CD14-positive monocyte (primary cell): Measurements from ENCODE around the gene OSBPL9. TPM values are rescaled to one million over a fixed set of nuclear protein-coding genes. Genes with fewer than 3 reads are reported as not detected.

ENCODE experiments used
- DNase-seq, 3 donors: peaks; one replicate each; pipeline ENCODE4 v3.0.0-alpha.2; 2011 to 2022
- H2AFZ ChIP-seq: 2 replicates; pipeline ENCODE4 v1.6.0; 2012; ENCODE audit warnings: mild to moderate bottlenecking, low read depth, low read length, inconsistent platforms; ENCODE audit not compliant: insufficient read depth, poor library complexity, severe bottlenecking
- H3K27ac ChIP-seq, 2 donors: 1 replicate in 1 of 2; 2 replicates in 1 of 2; pipeline ENCODE4 v1.5.1; 2012 to 2013; ENCODE audit warnings: low read length in 2 of 2, control low read depth in 1 of 2, inconsistent platforms in 1 of 2, low read depth in 1 of 2, mild to moderate bottlenecking in 1 of 2
- H3K27me3 ChIP-seq, 2 donors: one replicate each; pipeline versions ENCODE4 v1.6.0 to v1.6.1; 2011 to 2013; ENCODE audit warnings: low read length in 2 of 2; ENCODE audit not compliant: control insufficient read depth in 2 of 2, insufficient read depth in 2 of 2
- H3K36me3 ChIP-seq, 2 donors: replicated peaks in 1 of 2; 1 replicate in 1 of 2; 2 replicates in 1 of 2; pipeline versions ENCODE4 v1.5.1 to v1.6.1; 2012 to 2013; ENCODE audit warnings: low read length in 2 of 2, control low read depth in 1 of 2, inconsistent platforms in 1 of 2, mild to moderate bottlenecking in 1 of 2; ENCODE audit not compliant: insufficient read depth in 2 of 2, control insufficient read depth in 1 of 2
- H3K4me1 ChIP-seq, 2 donors: 1 replicate in 1 of 2; 2 replicates in 1 of 2; pipeline versions ENCODE4 v1.5.1 to v1.6.1; 2012 to 2013; ENCODE audit warnings: low read length in 2 of 2, control low read depth in 1 of 2, inconsistent platforms in 1 of 2, mild to moderate bottlenecking in 1 of 2, moderate library complexity in 1 of 2; ENCODE audit not compliant: insufficient read depth in 2 of 2, control insufficient read depth in 1 of 2
- H3K4me2 ChIP-seq: replicated peaks from 2 replicates; pipeline ENCODE3; 2012; ENCODE audit warnings: low read length, moderate library complexity, mild to moderate bottlenecking; ENCODE audit not compliant: poor library complexity, severe bottlenecking; ENCODE audit errors: extremely low read depth
- H3K4me3 ChIP-seq, 3 experiments: fragments of 200-600 bp in 1 of 3; sonication (generic) in 1 of 3; replicated peaks in 1 of 3; 1 replicate in 2 of 3; 2 replicates in 1 of 3; pipeline ENCODE4 v1.5.1; 2011 to 2013; ENCODE audit warnings: low read length in 3 of 3, mild to moderate bottlenecking in 3 of 3, control low read depth in 2 of 3, low read depth in 2 of 3, inconsistent platforms in 1 of 3, moderate library complexity in 1 of 3
- H3K79me2 ChIP-seq: 2 replicates; pipeline ENCODE4 v1.6.0; 2012; ENCODE audit warnings: mild to moderate bottlenecking, control low read depth, inconsistent platforms, low read length, moderate library complexity; ENCODE audit not compliant: insufficient read depth
- H3K9ac ChIP-seq: 2 replicates; pipeline ENCODE4 v1.6.0; 2017; ENCODE audit warnings: low read length, mild to moderate bottlenecking; ENCODE audit not compliant: insufficient read depth, poor library complexity, severe bottlenecking
- H3K9me3 ChIP-seq, 2 donors: replicated peaks in 1 of 2; 1 replicate in 1 of 2; 2 replicates in 1 of 2; pipeline versions ENCODE4 v1.5.1 to v1.6.1; 2012 to 2013; ENCODE audit warnings: low read length in 2 of 2, control low read depth in 1 of 2; ENCODE audit not compliant: control insufficient read depth in 1 of 2, insufficient read depth in 1 of 2
- H4K20me1 ChIP-seq: 2 replicates; pipeline ENCODE4 v1.6.0; 2012; ENCODE audit warnings: mild to moderate bottlenecking, low read length, control low read depth, moderate library complexity; ENCODE audit not compliant: insufficient read depth
- H3K27ac Mint-ChIP-seq, 7 donors: one replicate each; pipeline ENCODE4 v1.8.0; 2020; ENCODE audit warnings: mild to moderate bottlenecking in 7 of 7, mixed read lengths in 7 of 7, moderate library complexity in 6 of 7, inconsistent platforms in 2 of 7
- H3K27me3 Mint-ChIP-seq, 3 donors: one replicate each; pipeline ENCODE4 v1.8.0; 2021 to 2022; ENCODE audit warnings: low read depth in 3 of 3, mild to moderate bottlenecking in 3 of 3, mixed read lengths in 3 of 3, moderate library complexity in 3 of 3, inconsistent platforms in 1 of 3
- H3K36me3 Mint-ChIP-seq, 2 donors: one replicate each; pipeline ENCODE4 v1.8.0; 2020; ENCODE audit warnings: mixed read lengths in 2 of 2, inconsistent platforms in 1 of 2, mild to moderate bottlenecking in 1 of 2
- H3K4me1 Mint-ChIP-seq: one replicate; pipeline ENCODE4 v1.8.0; 2020; ENCODE audit warnings: mild to moderate bottlenecking, mixed read lengths
- H3K4me3 Mint-ChIP-seq, 2 donors: one replicate each; pipeline ENCODE4 v1.8.0; 2020; ENCODE audit warnings: mild to moderate bottlenecking in 2 of 2, mixed read lengths in 2 of 2, moderate library complexity in 1 of 2
- H3K9me3 Mint-ChIP-seq, 7 donors: one replicate each; pipeline ENCODE4 v1.8.0; 2020 to 2022; ENCODE audit warnings: mixed read lengths in 7 of 7, mild to moderate bottlenecking in 6 of 7, moderate library complexity in 6 of 7, inconsistent platforms in 2 of 7
- WGBS: methylation state at CpG from one replicate; pipeline ENCODE4 v1.1.5; 2013; ENCODE audit warnings: missing lambda C conversion rate; ENCODE audit not compliant: insufficient coverage; 5-methylcytosine and 5-hydroxymethylcytosine counted together
- intact Hi-C, 2 donors: fragments of 100-400 bp; cut with micrococcal nuclease; formaldehyde crosslinking; loops; one replicate each; pipeline versions ENCODE4 v1.15.0 to v1.15.1; 2023
- polyA plus RNA-seq, 3 donors: library from polyadenylated mRNA; depleted of rRNA in 1 of 3; unstranded in 2 of 3; stranded (reverse) in 1 of 3; fragments of 300-500 nt in 2 of 3; fragments of >200 nt in 1 of 3; fragmentation: Illumina TruSeq in 2 of 3; gene quantifications; 1 replicate in 2 of 3; 2 replicates in 1 of 3; pipeline ENCODE4 v1.2.3, GENCODE V29; 2012 to 2021
- TF ChIP-seq, protein P1 (sequence below): fragments of 200-600 bp; IDR thresholded peaks from one replicate; pipeline ENCODE4 v1.8.0; 2022; ENCODE audit warnings: antibody characterized with exemption, mild to moderate bottlenecking

The OSBPL9 gene
- polyA plus RNA-seq, 3 donors: 22.2 to 41.4 (median 31.3) TPM

DNA sequence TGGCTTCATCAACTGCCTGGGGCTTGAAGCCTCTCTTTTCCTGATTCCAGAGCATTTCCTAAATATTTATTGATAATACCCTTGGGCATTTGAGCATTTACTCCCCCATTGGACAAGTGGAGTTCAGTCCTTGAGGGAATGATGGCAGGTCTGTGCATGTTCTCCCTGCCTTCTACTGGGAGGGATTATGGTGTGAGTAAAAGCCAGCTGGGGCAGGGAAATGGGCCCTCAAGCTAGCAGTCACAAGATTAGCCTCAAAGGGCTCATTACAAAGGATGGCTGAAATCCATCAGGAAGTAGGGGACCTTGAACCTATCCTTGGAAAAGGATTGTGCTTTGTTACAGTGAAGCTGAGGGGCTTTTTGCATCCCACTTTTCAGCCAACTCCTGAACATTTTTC, 24.2 kb upstream of the OSBPL9 start:
- no peak overlapping the region for H3K4me3 Mint-ChIP-seq
- intact Hi-C loops: no loop called here
- no peaks in the 10 kb centered on the region for H3K36me3 ChIP-seq

DNA sequence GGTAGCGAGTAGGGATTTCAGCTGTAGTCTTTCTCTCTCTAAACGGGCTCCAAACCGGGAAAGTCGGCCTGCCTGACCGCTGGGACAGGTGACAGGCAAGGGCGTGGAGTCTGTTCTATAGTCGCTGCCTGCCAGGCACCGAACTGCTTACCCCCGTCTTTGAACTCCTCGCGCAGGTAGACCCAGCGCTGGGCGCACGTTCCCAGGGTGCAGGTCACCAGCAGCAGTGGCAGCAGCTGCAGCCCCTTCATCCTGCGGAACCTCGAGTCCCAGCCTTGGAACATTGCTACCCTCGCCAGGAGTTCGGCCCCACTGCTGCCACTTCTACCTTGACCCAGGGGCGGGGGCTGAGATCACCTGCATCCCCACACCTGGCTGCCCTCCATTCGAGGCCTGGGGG, 22.2 kb upstream of the OSBPL9 start:
- Mint-ChIP-seq H3K4me1 (peaks cover 13% of the 10 kb centered on the region), H3K27ac (no peak overlapping the region), H3K27me3 (peaks cover 0 to 6% (median 4%) of the 10 kb centered on the region in 3 donors), H3K36me3 (no peaks in the 10 kb centered on the region), H3K9me3 (peaks cover 0 to 2% (median 0%) of the 10 kb centered on the region in 7 donors), H3K4me3 (no peak overlapping the region)
- Histone ChIP-seq H3K36me3 (no peaks in the 10 kb centered on the region), H3K79me2 (no peaks in the 10 kb centered on the region), H4K20me1 (no peaks in the 10 kb centered on the region), H2AFZ (no peak overlapping the region), H3K27me3 (no peaks in the 10 kb centered on the region), H3K27ac (no peak overlapping the region), H3K4me2 (no peak overlapping the region), H3K9me3 (no peaks in the 10 kb centered on the region), H3K4me1 (peaks cover 8 to 10% of the 10 kb centered on the region in 2 donors), H3K9ac (no peak overlapping the region), H3K4me3 (no peak overlapping the region)
- WGBS: 97% methylated on average over 17 of the region's 20 CpGs
- TF ChIP-seq, protein P1, sequence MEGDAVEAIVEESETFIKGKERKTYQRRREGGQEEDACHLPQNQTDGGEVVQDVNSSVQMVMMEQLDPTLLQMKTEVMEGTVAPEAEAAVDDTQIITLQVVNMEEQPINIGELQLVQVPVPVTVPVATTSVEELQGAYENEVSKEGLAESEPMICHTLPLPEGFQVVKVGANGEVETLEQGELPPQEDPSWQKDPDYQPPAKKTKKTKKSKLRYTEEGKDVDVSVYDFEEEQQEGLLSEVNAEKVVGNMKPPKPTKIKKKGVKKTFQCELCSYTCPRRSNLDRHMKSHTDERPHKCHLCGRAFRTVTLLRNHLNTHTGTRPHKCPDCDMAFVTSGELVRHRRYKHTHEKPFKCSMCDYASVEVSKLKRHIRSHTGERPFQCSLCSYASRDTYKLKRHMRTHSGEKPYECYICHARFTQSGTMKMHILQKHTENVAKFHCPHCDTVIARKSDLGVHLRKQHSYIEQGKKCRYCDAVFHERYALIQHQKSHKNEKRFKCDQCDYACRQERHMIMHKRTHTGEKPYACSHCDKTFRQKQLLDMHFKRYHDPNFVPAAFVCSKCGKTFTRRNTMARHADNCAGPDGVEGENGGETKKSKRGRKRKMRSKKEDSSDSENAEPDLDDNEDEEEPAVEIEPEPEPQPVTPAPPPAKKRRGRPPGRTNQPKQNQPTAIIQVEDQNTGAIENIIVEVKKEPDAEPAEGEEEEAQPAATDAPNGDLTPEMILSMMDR: no peak
- intact Hi-C loops: no loop called here
- DNase-seq: no peak

More for the DNA sequence above, 24.2 kb upstream of the OSBPL9 start:
- DNase-seq: no peak
- no peak overlapping the region for H3K9ac ChIP-seq
- H3K4me3 ChIP-seq: no peak overlapping the region
- H3K9me3 ChIP-seq: no peaks in the 10 kb centered on the region
- H3K4me2 ChIP-seq: no peak overlapping the region
- no peaks in the 10 kb centered on the region for H3K36me3 Mint-ChIP-seq
- H3K79me2 ChIP-seq: no peaks in the 10 kb centered on the region
- peaks cover 0 to 2% (median 0%) of the 10 kb centered on the region in 7 donors for H3K9me3 Mint-ChIP-seq
- H3K4me1 Mint-ChIP-seq: peaks cover 4% of the 10 kb centered on the region
- no peaks in the 10 kb centered on the region for H4K20me1 ChIP-seq
- peaks cover 0 to 4% (median 3%) of the 10 kb centered on the region in 3 donors for H3K27me3 Mint-ChIP-seq
- H3K27me3 ChIP-seq: no peaks in the 10 kb centered on the region
- no peak overlapping the region for H3K27ac ChIP-seq
- peaks cover 3% of the 10 kb centered on the region in 2 donors for H3K4me1 ChIP-seq
- TF ChIP-seq, protein P1: no peak
- H2AFZ ChIP-seq: no peak overlapping the region
- no peak overlapping the region for H3K27ac Mint-ChIP-seq
